Activated CD4-positive, alpha-beta T cell treated with anti-CD3 and anti-CD28 coated beads, Interleukin-2, amount 50 U/mL, for 16 hours (primary cell): ENCODE measurements around the gene PXN.
"Not testable (repeated sequence)": the region's sequence is repeated elsewhere in the genome, so short reads cannot be mapped to it uniquely, and the experiment has no call there.

Source experiments
- DNase-seq: peaks from one replicate; pipeline ENCODE4 v3.0.0-alpha.2; 2020

The PXN gene

DNA sequence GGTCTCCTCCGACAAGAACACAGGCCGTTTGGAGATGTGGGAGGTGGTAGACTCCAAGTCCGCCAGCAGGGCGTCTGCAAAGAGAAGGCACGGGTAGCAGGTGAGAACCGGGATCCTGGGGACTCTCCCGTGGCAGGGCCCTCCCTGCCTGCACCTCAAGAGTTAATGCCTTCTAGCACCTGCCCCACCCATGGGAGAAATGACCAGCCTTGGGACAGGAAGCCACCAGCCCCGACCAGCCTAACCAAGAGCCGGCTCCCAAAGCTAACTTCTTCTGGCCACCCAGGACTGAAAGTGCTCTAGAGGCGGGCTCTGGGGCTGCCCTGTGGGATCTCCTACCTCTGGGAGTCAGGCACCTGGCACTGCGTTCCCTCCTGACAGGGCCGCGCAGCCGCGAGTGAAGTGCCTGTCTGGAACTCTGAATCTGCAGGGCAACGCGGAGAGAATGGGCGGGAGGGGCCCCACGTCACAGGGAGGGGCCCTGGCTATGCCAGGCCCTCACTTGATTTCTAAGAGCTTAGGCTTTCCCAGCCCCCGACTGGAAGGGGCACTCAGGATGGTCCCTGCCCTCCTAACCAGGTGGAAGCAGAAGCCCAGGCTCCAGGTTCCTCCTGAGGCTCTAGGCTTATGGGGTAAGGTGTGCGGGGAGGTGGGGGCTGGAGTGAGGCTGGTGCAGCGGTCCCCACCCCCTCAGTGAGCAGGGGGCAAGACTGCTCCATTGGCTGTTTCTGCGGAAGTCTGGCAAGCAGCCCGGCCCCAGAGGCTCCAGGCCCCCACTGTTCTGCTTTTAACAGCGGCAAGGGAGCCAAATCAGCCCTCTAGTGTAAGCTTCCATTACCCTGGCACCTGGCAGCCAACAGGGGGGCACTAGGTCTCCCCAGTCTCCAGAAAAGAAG lies 41.0 kb downstream of the PXN start:
- DNase-seq, result no peak

GRCh38 chr12:120223458-120224303 lies 41.8 kb downstream of the PXN start:
- no peak for DNase-seq

- no peak for DNase-seq
Observed at GRCh38 chr12:120222288-120222832, 43.2 kb downstream of the PXN start.

- DNase-seq, result no peak
Observed at GRCh38 chr12:120221576-120221900, 44.0 kb downstream of the PXN start.

GRCh38 chr12:120220838-120221575 lies 44.5 kb downstream of the PXN start:
- DNase-seq, result no peak

- DNase-seq, result no peak
Observed at GRCh38 chr12:120218680-120219606, 46.6 kb downstream of the PXN start.

DNA sequence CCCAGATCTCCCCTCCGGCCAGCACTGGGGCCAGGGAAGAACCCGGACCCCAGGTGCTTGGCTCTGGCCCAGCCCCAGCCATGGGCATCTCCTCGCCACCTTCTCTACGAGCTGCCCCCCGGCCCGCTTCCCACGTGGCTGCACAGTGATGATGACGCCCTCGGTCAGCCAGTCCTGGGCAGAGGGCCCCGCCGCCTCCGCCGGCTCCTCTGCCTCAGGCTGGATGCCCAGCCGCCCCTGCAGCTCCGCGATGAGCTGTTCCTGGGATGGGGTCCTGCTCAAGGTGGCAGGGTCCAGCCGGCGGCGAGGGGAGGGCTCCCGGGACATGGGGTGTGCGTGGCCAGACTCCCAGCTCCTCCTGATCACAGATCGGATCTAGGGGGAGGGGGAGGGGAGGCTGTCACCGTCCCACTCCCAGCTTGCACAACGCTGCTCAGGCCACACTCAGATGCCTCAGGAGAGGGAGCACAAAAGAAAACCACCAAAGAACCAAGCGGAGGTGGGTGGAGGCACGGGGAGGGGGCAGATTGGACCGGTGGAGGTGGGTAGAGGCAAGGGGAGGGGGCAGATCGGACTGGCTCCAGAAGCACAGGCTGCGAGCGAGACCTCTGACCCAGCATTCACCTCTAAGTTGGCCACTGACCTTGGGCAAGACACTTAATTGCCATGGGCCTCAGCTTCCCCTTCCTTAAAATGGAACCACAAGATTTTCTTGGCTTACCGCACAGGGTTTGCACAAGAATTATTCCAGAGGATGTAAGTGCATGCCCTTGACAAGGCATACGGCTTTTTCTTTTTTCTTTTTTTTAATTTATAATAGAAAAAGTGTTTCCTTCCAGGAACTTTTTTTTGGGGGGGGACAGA lies 48.6 kb downstream of the PXN start:
- DNase-seq, result no peak

- DNase-seq, result no peak
Observed at GRCh38 chr12:120215766-120216735, 49.5 kb downstream of the PXN start.

DNA sequence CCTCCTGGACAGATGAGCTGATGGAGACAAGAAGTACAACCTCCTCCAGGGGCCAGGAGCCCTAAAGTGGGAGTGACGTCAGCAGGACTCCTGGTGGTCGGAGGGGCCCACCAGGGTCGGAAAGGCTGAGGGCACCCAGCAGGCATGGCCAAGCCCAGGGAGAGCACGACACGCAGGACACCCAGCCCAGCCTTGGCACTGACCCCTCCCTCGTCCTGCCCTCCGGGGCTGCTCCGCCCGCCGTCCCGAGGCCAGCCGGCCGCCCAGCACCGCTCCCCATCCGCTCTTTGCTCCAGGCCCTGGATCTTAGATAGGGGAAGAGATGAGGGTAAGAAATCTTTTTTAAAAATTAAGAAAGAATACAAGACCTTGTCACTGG lies 50.2 kb downstream of the PXN start:
- no peak for DNase-seq

GRCh38 chr12:120214626-120215356 lies 50.7 kb downstream of the PXN start:
- DNase-seq, result no peak

DNA sequence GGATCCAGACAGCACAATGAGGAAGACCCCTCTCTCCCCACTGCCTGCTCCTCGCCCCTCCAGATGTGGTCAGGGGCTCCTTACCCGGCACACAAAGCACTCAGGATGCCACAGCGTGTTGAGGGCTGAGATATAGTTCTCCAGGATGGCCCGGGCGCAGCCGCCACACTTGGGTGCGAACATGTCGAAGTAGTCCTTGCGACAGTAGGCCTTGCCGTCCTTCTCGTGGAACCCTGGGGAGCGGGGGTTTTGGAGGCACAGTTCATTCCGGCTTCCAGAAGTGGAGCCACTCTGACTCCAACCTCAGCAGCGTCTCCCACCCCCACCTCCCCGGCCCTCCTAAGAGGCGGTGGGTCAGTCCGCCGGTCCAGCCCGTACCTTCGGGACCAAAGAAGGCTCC lies 51.8 kb downstream of the PXN start:
- no peak for DNase-seq

DNA sequence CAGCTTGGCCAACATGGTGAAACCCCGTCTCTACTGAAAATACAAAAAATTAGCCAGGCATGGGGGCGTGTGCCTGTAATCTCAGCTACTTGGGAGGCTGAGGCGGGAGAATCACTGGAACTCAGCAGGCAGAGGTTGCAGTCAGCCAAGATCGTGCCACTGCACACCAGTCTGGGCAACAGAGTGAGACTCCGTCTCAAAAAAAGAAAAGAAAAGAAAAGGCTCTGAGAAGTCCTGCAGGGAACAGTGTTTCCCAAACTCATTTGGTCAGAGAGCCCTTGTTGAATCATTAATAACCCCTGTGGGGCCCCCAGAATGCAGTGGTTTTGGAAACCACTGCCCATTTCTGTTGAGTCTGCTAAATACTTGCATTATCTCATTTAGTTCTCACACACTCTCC lies 52.3 kb downstream of the PXN start:
- not testable (repeated sequence) for DNase-seq

- DNase-seq, result no peak
Observed at GRCh38 chr12:120212301-120212700, 53.2 kb downstream of the PXN start.

DNA sequence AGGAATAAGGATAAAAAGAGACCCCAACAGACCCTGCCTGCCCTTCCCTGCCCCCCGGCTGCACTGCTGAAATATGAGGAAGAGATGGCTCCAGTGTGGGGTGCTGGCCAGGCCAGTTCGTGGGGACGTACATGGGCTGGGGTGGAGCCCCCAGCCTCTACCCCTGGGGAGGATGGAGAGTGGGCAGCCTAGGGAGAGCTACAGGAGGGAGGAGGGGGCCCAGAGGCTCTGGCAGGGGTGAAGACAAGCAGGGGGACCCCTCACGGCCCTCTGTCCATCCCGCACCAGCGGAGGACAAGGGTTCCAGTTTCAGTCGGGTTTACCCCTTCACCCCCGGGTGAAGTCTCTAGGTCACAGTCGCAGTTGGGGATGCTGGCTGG lies 53.6 kb downstream of the PXN start:
- DNase-seq, result no peak

DNA sequence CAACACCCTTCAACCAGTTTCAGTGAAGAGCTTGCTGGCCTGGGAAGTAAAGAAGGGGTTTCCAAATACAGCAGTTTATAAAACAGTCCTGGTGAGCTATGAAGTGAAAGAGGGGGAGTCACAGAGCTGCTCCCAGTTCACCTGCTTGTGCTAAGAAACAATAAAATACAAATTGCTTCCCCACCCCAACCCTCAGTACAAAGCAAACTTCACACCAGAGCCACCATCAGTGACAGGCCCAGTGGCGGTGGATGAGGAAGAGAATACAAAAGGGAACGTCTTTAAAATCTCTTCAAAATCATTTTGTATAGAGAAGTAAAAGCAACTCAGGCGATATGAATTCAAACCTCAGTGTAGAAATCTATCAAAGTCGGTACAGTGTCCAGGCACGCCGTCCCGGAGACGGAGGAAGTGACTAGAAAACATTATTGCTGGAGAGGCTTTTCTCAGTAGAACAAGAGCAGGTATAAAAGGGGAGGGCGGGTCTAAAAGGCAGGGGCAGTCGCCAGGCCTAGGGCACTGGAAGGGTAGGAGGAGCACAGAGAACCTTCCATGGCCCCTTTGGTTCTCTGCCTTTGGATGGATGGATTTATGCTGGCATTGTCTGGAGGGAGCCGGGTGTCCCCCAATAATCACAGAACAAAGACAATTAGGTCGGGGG lies 54.2 kb downstream of the PXN start:
- no peak for DNase-seq

DNA sequence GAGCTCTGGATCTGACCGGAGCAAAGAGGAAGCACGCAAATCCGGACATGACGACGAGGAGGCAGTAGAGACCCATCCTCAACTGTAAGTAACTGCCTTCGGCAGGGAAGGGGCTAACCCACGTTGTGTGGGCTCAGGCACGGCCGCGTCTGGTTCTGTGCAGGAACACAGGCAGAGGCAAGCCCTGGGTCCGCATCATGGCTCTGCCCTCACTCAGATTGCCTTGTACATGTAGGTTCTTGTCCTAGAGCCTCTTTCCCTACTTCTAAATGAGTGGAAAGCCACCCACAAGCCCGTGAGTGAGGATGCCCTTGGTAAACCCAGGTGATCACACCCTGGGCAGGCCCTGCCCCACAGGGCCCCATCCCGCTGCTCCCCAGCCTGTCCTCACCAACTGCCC lies 55.7 kb downstream of the PXN start:
- no peak for DNase-seq

DNA sequence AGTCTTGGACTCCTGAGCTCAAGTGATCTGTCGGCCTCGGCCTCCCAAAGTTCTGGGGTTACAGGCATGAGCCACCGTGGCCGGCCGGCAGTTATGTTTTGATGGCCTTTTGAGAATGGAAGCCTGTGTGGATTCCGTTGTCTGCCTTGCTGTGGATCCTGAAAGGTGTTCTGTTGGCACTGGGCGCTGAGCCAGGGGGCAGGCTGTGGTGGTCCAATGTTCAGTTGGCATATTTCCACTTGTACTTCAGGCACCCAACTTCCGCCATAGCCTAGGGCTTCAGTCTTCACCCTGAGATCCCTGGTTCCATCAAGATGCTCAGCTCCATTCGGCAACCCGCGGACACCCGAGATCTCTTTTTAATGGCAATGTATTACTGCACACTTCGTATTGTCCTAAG lies 58.3 kb downstream of the PXN start:
- DNase-seq, result no peak

DNA sequence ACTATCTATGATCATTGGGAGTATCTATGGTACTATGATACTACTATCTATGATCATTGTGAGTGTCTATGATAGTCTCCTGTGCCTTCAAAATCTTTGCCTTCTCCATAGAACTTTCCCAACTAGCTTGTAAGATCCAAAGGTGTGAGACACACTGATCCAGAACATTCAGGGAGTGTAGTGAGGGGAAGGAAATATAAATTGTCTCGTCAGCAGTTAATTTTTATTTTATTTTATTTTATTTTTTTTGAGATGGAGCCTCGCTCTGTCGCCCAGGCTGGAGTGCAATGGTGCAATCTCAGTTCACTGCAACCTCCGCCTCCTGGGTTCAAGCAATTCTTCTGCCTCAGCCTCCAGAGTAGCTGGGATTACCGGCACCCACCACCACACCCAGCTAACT lies 58.7 kb downstream of the PXN start:
- not testable (repeated sequence) for DNase-seq

DNA sequence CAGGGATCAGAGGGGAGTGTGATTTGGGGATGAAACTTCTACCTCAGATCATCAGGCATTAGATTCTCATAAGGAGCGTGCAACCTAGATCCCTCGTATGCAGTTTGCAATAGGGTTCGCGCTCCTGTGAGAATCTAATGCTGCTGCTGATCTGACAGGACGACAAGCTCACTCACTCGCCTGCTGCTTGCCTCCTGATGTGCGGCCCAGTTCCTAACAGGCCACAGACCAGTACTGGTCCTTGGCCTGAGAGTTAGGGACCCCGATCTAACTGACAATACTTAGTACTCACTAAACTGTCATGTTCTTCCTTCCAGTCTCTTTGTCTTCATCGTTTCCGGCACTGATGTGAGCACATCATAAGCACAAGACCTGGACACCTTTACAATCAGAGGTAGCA lies 59.3 kb downstream of the PXN start:
- DNase-seq, result no peak
